Stomach (tissue), 9 donors: Measurements from ENCODE around the gene POLG2. TPM values are rescaled to one million over a fixed set of nuclear protein-coding genes. Genes with fewer than 3 reads are reported as not detected.
A peak's percentile ranks its signal among the peaks of the same experiment; 100 is the strongest.
"Not testable (repeated sequence)": the region's sequence is repeated elsewhere in the genome, so short reads cannot be mapped to it uniquely, and the experiment has no call there.

ENCODE experiments used
- DNase-seq, 2 donors: peaks; one replicate each; pipeline versions ENCODE4 v3.0.0 to v3.0.0-alpha.2; 2013 to 2019
- H3K27ac ChIP-seq, 5 donors: fragments of 200-600 bp in 4 of 5; sonication (generic) in 4 of 5; one replicate each; pipeline ENCODE4 v1.5.1; 2013 to 2019; ENCODE audit warnings: mild to moderate bottlenecking in 1 of 5, moderate library complexity in 1 of 5
- H3K27me3 ChIP-seq, 3 donors: fragments of 200-600 bp; sonication (generic); one replicate each; pipeline ENCODE4 v1.5.1; 2017 to 2019; ENCODE audit warnings: mixed run types in 1 of 3
- H3K36me3 ChIP-seq, 4 donors: fragments of 200-600 bp; sonication (generic); 1 replicate in 3 of 4; 2 replicates in 1 of 4; pipeline ENCODE4 v1.5.1; 2016 to 2019
- H3K4me1 ChIP-seq, 4 donors: fragments of 200-600 bp; sonication (generic); one replicate each; pipeline ENCODE4 v1.5.1; 2016 to 2019
- H3K4me3 ChIP-seq, 4 donors: fragments of 200-600 bp; sonication (generic) in 3 of 4; one replicate each; pipeline ENCODE4 v1.5.1; 2016 to 2019; ENCODE audit warnings: mild to moderate bottlenecking in 1 of 4
- H3K9me3 ChIP-seq, 4 donors: fragments of 200-600 bp; sonication (generic); one replicate each; pipeline ENCODE4 v1.5.1; 2016 to 2019
- EP300 ChIP-seq: sonication (generic); formaldehyde crosslinking; IDR thresholded peaks from one replicate; pipeline ENCODE4 v1.6.1; 2017; ENCODE audit warnings: antibody characterized with exemption
- POLR2A ChIP-seq, 4 donors: fragments of 450-650 bp; IDR thresholded peaks; one replicate each; pipeline ENCODE4 v1.6.1; 2016; ENCODE audit warnings: antibody characterized with exemption in 4 of 4, control low read depth in 2 of 4, mild to moderate bottlenecking in 1 of 4, moderate library complexity in 1 of 4
- POLR2AphosphoS5 ChIP-seq, 3 donors: sonication (generic); formaldehyde crosslinking; IDR thresholded peaks; one replicate each; pipeline ENCODE4 v1.6.1; 2016; ENCODE audit warnings: antibody characterized with exemption in 3 of 3
- whole genome bisulfite sequencing, 5 donors: extraction: QIAGEN DNeasy Blood & Tissue Kit in 3 of 5; methylation state at CpG; one replicate each; pipeline versions ENCODE4 v1.1.5 to v1.1.7; 2013 to 2018; 5-methylcytosine and 5-hydroxymethylcytosine counted together
- intact Hi-C: fragments of 100-400 bp; cut with DNase I; formaldehyde crosslinking; loops from one replicate; pipeline ENCODE4 v1.15.1; 2023; ENCODE audit warnings: low total_unique reads
- polyA plus RNA-seq, 3 donors: library from polyadenylated mRNA; stranded (reverse); fragments of 200-250 nt; gene quantifications; one replicate each; pipeline ENCODE4 v1.2.3, GENCODE V29; 2013
- total RNA-seq, 5 donors: library from RNA; depleted of rRNA; stranded (reverse); fragments of >200 nt; gene quantifications; one replicate each; pipeline versions ENCODE4 v1.1.0 to v1.2.3, GENCODE V29; 2014 to 2016
- TF ChIP-seq, protein P1 (sequence below), 7 experiments: fragments of 450-650 bp in 4 of 7; fragments of 200-600 bp in 3 of 7; sonication (generic) in 3 of 7; IDR thresholded peaks; one replicate each; pipeline ENCODE4 v1.5.1; 2016 to 2019; ENCODE audit warnings: antibody characterized with exemption in 7 of 7, control low read depth in 2 of 7, mild to moderate bottlenecking in 1 of 7
- donor health status: healthy with polysubstance abuse.
- donor health status: Bipolar disorder and iron deficiency.
- donor health status: healthy.

The POLG2 gene
- total and polyA plus RNA-seq, 8 donors = 1.3 to 41.4 (median 9.9) TPM

- H3K9me3 ChIP-seq = no peaks in the 10 kb centered on the region
- H3K4me1 ChIP-seq = peaks cover 56 to 95% (median 75%) of the 10 kb centered on the region in 4 donors
- no peak for DNase-seq
- H3K36me3 ChIP-seq = peaks cover 58 to 62% (median 59%) of the 10 kb centered on the region in 4 donors
- H3K4me3 ChIP-seq = peak overlapping the region in 1 of 4 donors; percentile 90
- H3K27me3 ChIP-seq = no peaks in the 10 kb centered on the region
- intact Hi-C loops = no loop called here
- peak overlapping the region in 3 of 5 donors; percentile 86 to 89 (median 87) for H3K27ac ChIP-seq
- no peak for TF ChIP-seq EP300
- no peak for TF ChIP-seq POLR2A (IDR thresholded peaks at IDR 0.05)
- WGBS, 5 donors = 54 to 64% (median 57%) methylated on average over 7 of the region's 7 CpGs
Measured at GRCh38 chr17:64498308-64499203, 1.7 kb upstream of the POLG2 start.

DNA sequence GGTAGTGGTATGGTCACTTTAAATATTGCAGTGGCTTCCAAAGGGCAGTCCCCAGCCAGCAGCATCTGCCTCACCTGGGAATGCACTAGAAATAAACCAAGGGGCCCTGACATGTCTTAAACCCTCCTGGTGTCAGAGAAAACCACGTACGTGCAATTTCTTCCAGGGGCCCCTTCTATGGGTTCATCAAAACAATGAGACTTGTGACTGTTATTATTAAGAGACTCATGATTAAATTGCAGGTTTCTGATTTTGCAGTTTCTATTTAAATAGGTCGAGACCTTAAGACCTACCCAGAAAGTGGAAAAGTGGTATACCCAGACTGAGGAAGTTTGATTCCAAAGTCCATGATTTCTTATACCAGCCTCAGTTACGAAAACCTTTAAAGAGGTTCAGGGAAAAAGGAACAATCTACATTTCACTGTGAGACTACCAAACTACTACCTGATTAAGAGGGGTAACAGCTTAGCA lies 746 bp upstream of the POLG2 start:
- intact Hi-C loops = no loop called here
- peaks cover 48 to 60% (median 59%) of the 10 kb centered on the region in 4 donors for H3K36me3 ChIP-seq
- peaks cover 47 to 86% (median 66%) of the 10 kb centered on the region in 4 donors for H3K4me1 ChIP-seq
- TF ChIP-seq POLR2A (IDR thresholded peaks at IDR 0.05) (no peak), EP300 (no peak), POLR2AphosphoS5 (IDR thresholded peaks at IDR 0.05) (no peak)
- TF ChIP-seq, protein P1, sequence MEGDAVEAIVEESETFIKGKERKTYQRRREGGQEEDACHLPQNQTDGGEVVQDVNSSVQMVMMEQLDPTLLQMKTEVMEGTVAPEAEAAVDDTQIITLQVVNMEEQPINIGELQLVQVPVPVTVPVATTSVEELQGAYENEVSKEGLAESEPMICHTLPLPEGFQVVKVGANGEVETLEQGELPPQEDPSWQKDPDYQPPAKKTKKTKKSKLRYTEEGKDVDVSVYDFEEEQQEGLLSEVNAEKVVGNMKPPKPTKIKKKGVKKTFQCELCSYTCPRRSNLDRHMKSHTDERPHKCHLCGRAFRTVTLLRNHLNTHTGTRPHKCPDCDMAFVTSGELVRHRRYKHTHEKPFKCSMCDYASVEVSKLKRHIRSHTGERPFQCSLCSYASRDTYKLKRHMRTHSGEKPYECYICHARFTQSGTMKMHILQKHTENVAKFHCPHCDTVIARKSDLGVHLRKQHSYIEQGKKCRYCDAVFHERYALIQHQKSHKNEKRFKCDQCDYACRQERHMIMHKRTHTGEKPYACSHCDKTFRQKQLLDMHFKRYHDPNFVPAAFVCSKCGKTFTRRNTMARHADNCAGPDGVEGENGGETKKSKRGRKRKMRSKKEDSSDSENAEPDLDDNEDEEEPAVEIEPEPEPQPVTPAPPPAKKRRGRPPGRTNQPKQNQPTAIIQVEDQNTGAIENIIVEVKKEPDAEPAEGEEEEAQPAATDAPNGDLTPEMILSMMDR (IDR thresholded peaks at IDR 0.05) = no peak
- H3K27ac ChIP-seq = peak overlapping the region; percentile 36 to 89 (median 86)
- no peaks in the 10 kb centered on the region for H3K9me3 ChIP-seq
- peak overlapping the region; percentile 74 to 90 (median 79) for H3K4me3 ChIP-seq
- 18 to 26% (median 25%) methylated on average over 4 of the region's 4 CpGs for WGBS, 5 donors
- DNase-seq = no peak
- no peaks in the 10 kb centered on the region for H3K27me3 ChIP-seq

DNA sequence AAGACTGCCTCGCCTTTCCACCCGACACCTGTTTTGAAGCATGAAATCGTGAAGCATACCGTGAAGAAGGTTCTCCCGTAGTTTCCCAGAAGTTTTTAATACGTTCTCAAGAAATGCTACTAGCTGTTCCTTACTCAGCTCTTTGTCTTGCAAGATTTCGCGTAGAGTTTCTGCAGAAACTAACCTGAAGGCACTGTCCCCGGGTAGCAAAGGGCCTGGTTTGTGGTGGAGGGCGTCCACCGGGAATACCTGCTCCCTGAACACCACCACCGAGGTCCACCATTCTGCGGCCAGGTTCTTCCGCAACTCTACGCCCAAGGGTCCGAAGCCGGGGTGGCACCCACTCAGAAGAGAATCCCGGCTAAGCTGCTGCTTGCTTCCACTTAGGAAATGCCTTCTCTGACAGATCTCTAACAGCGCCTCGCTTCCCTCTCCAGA lies 487 bp downstream of the POLG2 start:
- H3K27ac ChIP-seq = peak overlapping the region; percentile 36 to 89 (median 86)
- peak overlapping the region; percentile 74 to 90 (median 79) for H3K4me3 ChIP-seq
- H3K9me3 ChIP-seq = no peaks in the 10 kb centered on the region
- no peaks in the 10 kb centered on the region for H3K27me3 ChIP-seq
- WGBS, 5 donors = 0 to 1% (median 1%) methylated on average over 20 of the region's 20 CpGs
- H3K36me3 ChIP-seq = peaks cover 36 to 57% (median 53%) of the 10 kb centered on the region in 4 donors
- peaks cover 35 to 74% (median 54%) of the 10 kb centered on the region in 4 donors for H3K4me1 ChIP-seq
- peak in 1 of 2 donors; percentile 17 for DNase-seq
- intact Hi-C loops = no loop called here
- no peak for TF ChIP-seq EP300
- TF ChIP-seq POLR2A (IDR thresholded peaks at IDR 0.05) = no peak
- TF ChIP-seq, protein P1 (IDR thresholded peaks at IDR 0.05) = no peak

GRCh38 chr17:64495300-64495699 lies 1.6 kb downstream of the POLG2 start:
- Histone ChIP-seq H3K4me3 (peak overlapping the region in 2 of 4 donors; percentile 78 to 90), H3K4me1 (peaks cover 34 to 63% (median 48%) of the 10 kb centered on the region in 4 donors), H3K36me3 (peaks cover 27 to 57% (median 53%) of the 10 kb centered on the region in 4 donors)
- DNase-seq, H3K27me3 ChIP-seq, H3K9me3 ChIP-seq, H3K27ac ChIP-seq, intact Hi-C loops: not testable (repeated sequence)
- 86 to 95% (median 90%) methylated on average over 5 of the region's 5 CpGs for WGBS, 5 donors

DNA sequence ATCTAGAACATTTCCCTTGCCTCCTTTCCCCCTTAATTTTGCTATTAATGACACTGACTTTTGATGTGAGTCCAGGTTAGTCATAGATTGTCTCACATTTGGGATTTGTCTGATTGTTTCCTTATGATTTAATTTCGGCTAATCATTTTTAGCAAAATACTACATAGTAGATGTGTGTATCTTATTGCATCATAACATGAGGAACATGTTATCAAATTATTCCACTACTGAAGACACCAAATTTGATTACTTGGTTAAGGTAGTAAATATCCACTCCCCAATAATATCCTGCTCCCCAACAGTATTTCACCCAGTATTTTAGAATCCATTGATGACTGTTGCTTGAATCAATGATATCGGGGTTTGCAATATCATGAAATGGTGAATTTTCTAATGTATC lies 2.7 kb downstream of the POLG2 start:
- H3K27me3 ChIP-seq = no peaks in the 10 kb centered on the region
- peaks cover 29 to 51% (median 42%) of the 10 kb centered on the region in 4 donors for H3K4me1 ChIP-seq
- no peak for DNase-seq
- H3K4me3 ChIP-seq = no peak overlapping the region
- no peaks in the 10 kb centered on the region for H3K9me3 ChIP-seq
- no peak overlapping the region for H3K27ac ChIP-seq
- H3K36me3 ChIP-seq = peaks cover 19 to 57% (median 53%) of the 10 kb centered on the region in 4 donors
- no peak for TF ChIP-seq POLR2AphosphoS5 (IDR thresholded peaks at IDR 0.05)
- no peak for TF ChIP-seq POLR2A (IDR thresholded peaks at IDR 0.05)
- TF ChIP-seq, protein P1 (IDR thresholded peaks at IDR 0.05) = no peak
- no peak for TF ChIP-seq EP300
- WGBS, 5 donors = 93 to 100% (median 97%) methylated on average over 2 of the region's 2 CpGs
- intact Hi-C loops = no loop called here
